Lower leg skin (tissue), 4 donors: Measurements from ENCODE around the gene TRAPPC12. TPM values are rescaled to one million over a fixed set of nuclear protein-coding genes. Genes with fewer than 3 reads are reported as not detected.

ENCODE experiments used
- DNase-seq, 2 donors: peaks; one replicate each; pipeline ENCODE4 v3.0.0-alpha.2; 2019; ENCODE audit warnings: low spot score in 2 of 2
- H3K4me3 ChIP-seq: fragments of 200-600 bp; sonication (generic); 2 replicates; pipeline ENCODE4 v1.5.1; 2017; ENCODE audit warnings: mild to moderate bottlenecking, low read depth; ENCODE audit not compliant: poor library complexity, severe bottlenecking
- POLR2A ChIP-seq, 2 donors: fragments of 450-650 bp; IDR thresholded peaks; one replicate each; pipeline ENCODE4 v1.6.1; 2016 to 2017; ENCODE audit warnings: antibody characterized with exemption in 2 of 2, mild to moderate bottlenecking in 1 of 2, moderate library complexity in 1 of 2
- WGBS, 2 donors: methylation state at CpG; one replicate each; pipeline ENCODE4 v1.1.5; 2018; 5-methylcytosine and 5-hydroxymethylcytosine counted together
- intact Hi-C: fragments of 100-400 bp; cut with DNase I; formaldehyde crosslinking; loops from one replicate; pipeline ENCODE4 v1.15.0; 2023; ENCODE audit warnings: low total_unique reads
- total RNA-seq, 4 donors: library from RNA; depleted of rRNA; stranded (reverse); fragments of >200 nt; gene quantifications; one replicate each; pipeline ENCODE4 v1.1.0, GENCODE V29; 2016
- TF ChIP-seq, protein P1 (sequence below), 3 donors: fragments of 450-650 bp; IDR thresholded peaks; one replicate each; pipeline ENCODE4 v1.5.1; 2016; ENCODE audit warnings: antibody characterized with exemption in 3 of 3, mild to moderate bottlenecking in 3 of 3, moderate library complexity in 2 of 3

TRAPPC12 gene
- total RNA-seq, 4 donors from 2014 or later, result 79.4 to 139 (median 121) TPM

DNA sequence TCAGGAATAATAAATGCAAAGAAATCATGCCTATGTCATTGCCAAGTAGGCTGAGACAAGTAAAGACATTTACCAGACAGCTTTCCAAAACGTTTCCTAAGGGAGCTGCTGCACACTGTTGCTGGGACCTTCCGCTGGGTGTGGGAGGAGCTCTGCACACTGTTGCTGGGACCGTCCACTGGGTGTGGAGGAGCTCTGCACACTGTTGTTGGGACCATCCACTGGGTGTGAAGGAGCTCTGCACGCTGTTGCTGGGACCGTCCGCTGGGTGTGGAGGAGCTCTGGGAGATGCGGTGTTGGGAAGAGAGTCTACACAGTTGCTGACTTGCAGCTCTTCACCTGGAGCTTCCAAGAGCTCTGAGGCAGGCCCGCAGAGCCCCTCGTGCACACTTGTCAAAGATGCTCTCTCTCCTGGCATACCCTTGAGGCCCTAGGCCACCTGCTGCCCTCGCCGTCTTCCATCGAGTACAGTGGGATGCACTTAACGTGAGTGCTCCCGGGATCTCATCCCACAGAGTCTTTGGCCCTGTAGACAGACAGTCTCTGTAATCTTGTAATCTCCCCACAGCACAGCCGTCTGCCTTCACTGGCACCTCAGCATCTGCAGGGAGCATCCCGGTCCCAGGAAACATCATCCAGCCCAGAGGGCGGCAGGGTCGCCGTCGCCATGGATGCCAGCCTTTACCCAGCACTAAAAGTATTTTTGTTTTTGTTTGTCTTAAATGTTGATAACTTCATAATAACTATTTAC lies 51.4 kb downstream of the TRAPPC12 start:
- 85 to 88% methylated on average over 20 of the region's 20 CpGs for WGBS, 2 donors
- TF ChIP-seq, protein P1, sequence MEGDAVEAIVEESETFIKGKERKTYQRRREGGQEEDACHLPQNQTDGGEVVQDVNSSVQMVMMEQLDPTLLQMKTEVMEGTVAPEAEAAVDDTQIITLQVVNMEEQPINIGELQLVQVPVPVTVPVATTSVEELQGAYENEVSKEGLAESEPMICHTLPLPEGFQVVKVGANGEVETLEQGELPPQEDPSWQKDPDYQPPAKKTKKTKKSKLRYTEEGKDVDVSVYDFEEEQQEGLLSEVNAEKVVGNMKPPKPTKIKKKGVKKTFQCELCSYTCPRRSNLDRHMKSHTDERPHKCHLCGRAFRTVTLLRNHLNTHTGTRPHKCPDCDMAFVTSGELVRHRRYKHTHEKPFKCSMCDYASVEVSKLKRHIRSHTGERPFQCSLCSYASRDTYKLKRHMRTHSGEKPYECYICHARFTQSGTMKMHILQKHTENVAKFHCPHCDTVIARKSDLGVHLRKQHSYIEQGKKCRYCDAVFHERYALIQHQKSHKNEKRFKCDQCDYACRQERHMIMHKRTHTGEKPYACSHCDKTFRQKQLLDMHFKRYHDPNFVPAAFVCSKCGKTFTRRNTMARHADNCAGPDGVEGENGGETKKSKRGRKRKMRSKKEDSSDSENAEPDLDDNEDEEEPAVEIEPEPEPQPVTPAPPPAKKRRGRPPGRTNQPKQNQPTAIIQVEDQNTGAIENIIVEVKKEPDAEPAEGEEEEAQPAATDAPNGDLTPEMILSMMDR (IDR thresholded peaks at IDR 0.05), result no peak
- TF ChIP-seq POLR2A (IDR thresholded peaks at IDR 0.05), result no peak
- intact Hi-C loops, result no loop called here
- H3K4me3 ChIP-seq, result no peak overlapping the region
- DNase-seq, result no peak

DNA sequence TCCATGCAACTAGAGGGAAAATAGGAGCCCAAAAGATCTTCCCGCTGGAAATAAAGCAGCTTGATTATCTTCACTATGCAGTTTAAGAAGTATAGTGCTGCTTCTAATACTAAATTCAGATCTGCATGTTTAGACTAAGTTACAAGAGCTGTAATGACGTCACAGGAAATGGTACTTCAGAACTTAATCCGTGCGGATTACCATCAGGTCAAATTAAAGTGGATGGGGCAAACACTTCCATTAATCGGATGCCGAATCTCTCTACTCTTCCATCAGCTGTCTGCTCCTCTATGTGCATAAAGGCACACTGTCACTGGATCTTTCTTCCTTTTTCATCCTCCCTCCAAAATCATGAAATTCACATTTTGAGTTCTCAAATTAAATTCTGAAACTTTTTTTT lies 52.6 kb downstream of the TRAPPC12 start:
- intact Hi-C loops, result no loop called here
- 88 to 90% methylated on average over 6 of the region's 6 CpGs for WGBS, 2 donors
- H3K4me3 ChIP-seq, result no peak overlapping the region
- no peak for TF ChIP-seq POLR2A (IDR thresholded peaks at IDR 0.05)
- TF ChIP-seq, protein P1 (IDR thresholded peaks at IDR 0.05), result no peak
- no peak for DNase-seq

DNA sequence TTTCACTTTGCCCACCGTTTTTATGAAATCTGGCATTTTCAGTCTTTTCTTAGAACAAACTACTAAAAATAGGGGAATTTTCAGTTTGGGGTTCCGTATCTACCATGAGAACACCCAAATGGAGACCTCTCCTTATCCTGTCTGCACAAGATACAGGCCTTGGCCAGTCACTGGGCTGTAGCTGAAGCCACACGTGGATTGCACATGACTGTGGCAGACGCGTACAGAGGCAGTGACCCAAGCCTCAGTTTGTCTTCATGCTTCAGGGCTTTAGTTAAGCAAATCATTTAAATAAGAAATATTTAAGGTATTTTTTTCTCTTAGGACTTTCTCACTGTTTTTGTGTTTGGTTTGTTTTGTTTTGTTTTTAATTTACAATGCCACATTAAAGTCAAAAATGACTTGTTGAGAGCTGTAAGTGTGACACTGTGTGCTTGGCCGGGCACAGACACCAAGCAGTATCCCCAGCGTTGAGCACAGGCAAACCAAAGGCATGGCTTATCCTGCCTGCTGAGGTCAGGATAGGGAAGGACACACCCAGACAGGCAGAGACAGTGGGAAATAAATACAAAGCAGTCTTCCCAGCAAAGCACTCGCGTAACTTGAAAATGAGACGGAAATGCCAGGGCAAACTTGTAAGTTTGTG lies 53.3 kb downstream of the TRAPPC12 start:
- no peak overlapping the region for H3K4me3 ChIP-seq
- no peak for DNase-seq
- no peak for TF ChIP-seq POLR2A (IDR thresholded peaks at IDR 0.05)
- TF ChIP-seq, protein P1 (IDR thresholded peaks at IDR 0.05), result no peak
- 88 to 90% methylated on average over 10 of the region's 10 CpGs for WGBS, 2 donors
- intact Hi-C loops, result no loop called here

DNA sequence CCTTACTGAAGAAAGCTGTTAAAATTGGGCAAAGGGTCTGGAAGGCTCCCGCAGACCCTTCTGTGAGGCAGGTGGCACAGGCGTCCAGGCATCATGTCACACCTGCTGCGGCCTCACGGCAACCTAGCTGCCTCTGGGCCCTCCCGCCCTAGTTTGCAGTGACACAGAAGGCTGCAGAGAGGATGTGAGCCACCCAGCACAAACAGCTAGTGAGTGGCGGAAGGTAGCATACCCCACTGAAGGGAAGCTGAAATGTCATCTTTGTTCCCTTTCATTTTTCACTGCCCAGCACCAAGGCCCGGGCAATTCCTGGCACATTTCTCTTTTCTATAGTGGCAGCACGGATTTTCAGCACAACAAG lies 53.8 kb downstream of the TRAPPC12 start:
- no peak for DNase-seq
- TF ChIP-seq, protein P1 (IDR thresholded peaks at IDR 0.05), result no peak
- TF ChIP-seq POLR2A (IDR thresholded peaks at IDR 0.05), result no peak
- intact Hi-C loops, result no loop called here
- no peak overlapping the region for H3K4me3 ChIP-seq
- 90 to 94% methylated on average over 8 of the region's 8 CpGs for WGBS, 2 donors

DNA sequence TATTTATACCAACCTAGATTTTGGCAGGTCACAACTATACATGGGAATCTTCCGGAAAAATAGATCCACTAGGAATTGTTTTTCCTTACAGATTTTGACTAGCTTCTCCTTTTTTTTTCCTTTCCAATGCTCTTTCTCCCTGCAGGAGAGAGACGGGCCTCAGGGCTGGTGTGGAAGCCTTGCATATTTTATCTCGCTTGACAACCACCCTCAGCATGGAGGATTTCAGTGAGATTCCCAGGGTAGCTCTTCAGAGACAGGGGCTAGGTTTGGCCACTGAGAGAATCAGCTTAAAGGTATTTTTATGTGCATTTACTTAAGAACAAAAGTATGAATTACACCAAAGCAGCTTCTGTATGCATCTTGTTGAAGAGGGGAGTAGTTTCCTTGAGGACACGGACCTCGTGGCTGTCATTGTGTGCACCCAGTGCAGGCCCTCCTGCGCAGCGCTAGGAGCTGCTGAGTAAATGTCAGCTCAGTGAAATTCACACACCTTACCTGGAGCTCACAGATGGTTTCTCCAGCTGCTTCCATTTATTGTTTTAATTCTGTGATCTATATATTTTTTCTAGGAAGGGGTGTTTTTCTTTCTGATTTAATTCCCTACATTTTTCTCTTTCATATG lies 54.4 kb downstream of the TRAPPC12 start:
- 81 to 88% methylated on average over 7 of the region's 7 CpGs for WGBS, 2 donors
- no peak for TF ChIP-seq POLR2A (IDR thresholded peaks at IDR 0.05)
- TF ChIP-seq, protein P1 (IDR thresholded peaks at IDR 0.05), result no peak
- no peak overlapping the region for H3K4me3 ChIP-seq
- intact Hi-C loops, result no loop called here
- no peak for DNase-seq
